HL-60 (cell line): ENCODE results near the gene THSD1.

ENCODE experiments used
- DNase-seq, 2 experiments: peaks; one replicate each; pipeline ENCODE4 v3.0.0-alpha.2; 2010 to 2020; ENCODE audit warnings: low read depth in 1 of 2, low spot score in 1 of 2
- H3K27ac ChIP-seq: fragments of 250-450 bp; sonication (Bioruptor Pico); replicated peaks from 2 replicates; pipeline ENCODE4 v1.5.1; 2020; ENCODE audit warnings: mild to moderate bottlenecking, moderate library complexity
- H3K27me3 ChIP-seq: fragments of 250-450 bp; sonication (Bioruptor Pico); 2 replicates; pipeline ENCODE4 v1.5.1; 2021; ENCODE audit warnings: mild to moderate bottlenecking, moderate library complexity; ENCODE audit not compliant: insufficient read depth, poor library complexity, severe bottlenecking
- H3K4me3 ChIP-seq: replicated peaks from 2 replicates; pipeline ENCODE4 v1.5.1; 2011; ENCODE audit warnings: mild to moderate bottlenecking, control low read depth, low read length; ENCODE audit not compliant: insufficient read depth
- GABPA ChIP-seq: IDR thresholded peaks from 2 replicates; pipeline ENCODE4 v1.6.1; 2012; ENCODE audit warnings: low read depth
- POLR2AphosphoS5 ChIP-seq: IDR thresholded peaks from 2 replicates; pipeline ENCODE4 v1.6.1; 2012; ENCODE audit warnings: low read depth
- REST ChIP-seq: IDR thresholded peaks from 2 replicates; pipeline ENCODE4 v1.6.1; 2012; ENCODE audit warnings: low read depth; ENCODE audit not compliant: insufficient replicate concordance
- SPI1 ChIP-seq: IDR thresholded peaks from 2 replicates; pipeline ENCODE4 v1.6.1; 2012; ENCODE audit warnings: low read depth, mild to moderate bottlenecking, borderline replicate concordance
- TF ChIP-seq, protein P1 (sequence below): IDR thresholded peaks from one replicate; pipeline ENCODE4 v1.5.1; 2011; ENCODE audit warnings: low read length, control low read depth, inconsistent platforms; ENCODE audit not compliant: insufficient read depth

Gene THSD1

GRCh38 chr13:52421216-52421615 lies 15.2 kb upstream of the THSD1 start:
- DNase-seq = peak in 1 of 2 experiments; percentile 69
- Histone ChIP-seq H3K27me3 (no peaks in the 10 kb centered on the region), H3K27ac (peak overlapping the region; percentile 56), H3K4me3 (no peak overlapping the region)
- no peak for TF ChIP-seq REST

DNA sequence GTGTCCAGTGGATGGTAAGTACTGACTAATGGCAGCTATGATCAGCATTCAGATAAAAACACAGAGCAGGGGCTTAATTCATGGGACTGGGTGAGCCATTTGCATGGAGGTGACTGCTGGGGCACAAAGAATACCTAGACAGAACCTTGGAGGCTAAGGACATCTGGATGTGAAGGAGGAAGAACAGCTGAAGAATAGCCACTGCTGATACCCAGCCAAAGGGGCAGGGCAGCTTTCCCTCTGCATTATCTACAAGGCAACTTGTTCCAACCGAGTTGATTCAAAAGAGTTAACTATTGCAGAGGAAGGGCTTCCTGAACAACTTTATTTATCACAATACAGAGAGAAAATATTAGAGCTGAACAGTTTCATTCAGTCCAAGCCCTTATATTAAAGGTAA lies 13.1 kb upstream of the THSD1 start:
- no peak overlapping the region for H3K4me3 ChIP-seq
- TF ChIP-seq POLR2AphosphoS5 (no peak), REST (no peak), SPI1 (no peak), GABPA (no peak)
- TF ChIP-seq, protein P1, sequence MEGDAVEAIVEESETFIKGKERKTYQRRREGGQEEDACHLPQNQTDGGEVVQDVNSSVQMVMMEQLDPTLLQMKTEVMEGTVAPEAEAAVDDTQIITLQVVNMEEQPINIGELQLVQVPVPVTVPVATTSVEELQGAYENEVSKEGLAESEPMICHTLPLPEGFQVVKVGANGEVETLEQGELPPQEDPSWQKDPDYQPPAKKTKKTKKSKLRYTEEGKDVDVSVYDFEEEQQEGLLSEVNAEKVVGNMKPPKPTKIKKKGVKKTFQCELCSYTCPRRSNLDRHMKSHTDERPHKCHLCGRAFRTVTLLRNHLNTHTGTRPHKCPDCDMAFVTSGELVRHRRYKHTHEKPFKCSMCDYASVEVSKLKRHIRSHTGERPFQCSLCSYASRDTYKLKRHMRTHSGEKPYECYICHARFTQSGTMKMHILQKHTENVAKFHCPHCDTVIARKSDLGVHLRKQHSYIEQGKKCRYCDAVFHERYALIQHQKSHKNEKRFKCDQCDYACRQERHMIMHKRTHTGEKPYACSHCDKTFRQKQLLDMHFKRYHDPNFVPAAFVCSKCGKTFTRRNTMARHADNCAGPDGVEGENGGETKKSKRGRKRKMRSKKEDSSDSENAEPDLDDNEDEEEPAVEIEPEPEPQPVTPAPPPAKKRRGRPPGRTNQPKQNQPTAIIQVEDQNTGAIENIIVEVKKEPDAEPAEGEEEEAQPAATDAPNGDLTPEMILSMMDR = no peak
- H3K27me3 ChIP-seq = no peaks in the 10 kb centered on the region
- DNase-seq = no peak
- H3K27ac ChIP-seq = no peak overlapping the region

DNA sequence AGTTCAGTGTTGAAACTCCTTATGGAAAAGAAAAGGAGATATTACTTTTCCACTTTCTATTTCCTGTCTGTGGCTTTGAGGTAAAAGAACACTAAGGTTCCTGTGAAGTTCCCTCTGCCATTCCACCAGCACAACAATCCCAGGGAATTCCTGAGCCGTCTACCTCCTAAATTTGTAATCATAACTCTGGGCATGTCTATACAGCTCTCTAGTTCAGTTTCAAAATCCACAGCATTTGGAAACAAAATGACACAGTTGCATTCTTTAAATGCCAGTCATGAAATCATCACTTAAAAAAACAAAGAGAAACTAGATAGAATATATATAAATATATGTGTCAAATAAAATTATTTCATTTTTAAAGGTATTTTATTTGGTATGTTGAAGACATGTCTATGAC lies 9.0 kb upstream of the THSD1 start:
- H3K4me3 ChIP-seq = no peak overlapping the region
- no peak overlapping the region for H3K27ac ChIP-seq
- no peak for DNase-seq
- TF ChIP-seq REST (no peak), GABPA (no peak), SPI1 (no peak), POLR2AphosphoS5 (no peak)
- TF ChIP-seq, protein P1 = no peak
- no peaks in the 10 kb centered on the region for H3K27me3 ChIP-seq

DNA sequence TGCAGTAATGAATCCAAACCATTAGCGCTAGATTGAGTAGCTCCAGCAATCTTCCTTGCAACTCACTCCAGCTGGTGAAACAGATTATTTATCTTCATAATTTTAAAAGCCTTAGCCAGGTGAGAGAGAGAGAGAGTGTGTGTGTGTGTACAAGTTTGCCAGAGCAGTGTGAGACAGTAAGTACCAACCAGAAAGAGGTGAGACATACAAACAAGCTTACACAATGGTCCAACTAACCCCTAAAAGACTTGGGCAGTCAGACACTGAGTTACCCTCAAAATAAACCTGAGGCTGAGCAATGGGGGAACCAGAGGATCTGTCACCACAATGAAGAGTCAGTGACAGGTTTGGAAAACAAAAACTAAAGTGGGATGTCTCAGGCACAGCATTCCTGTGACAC lies 8.1 kb upstream of the THSD1 start:
- H3K27ac ChIP-seq = no peak overlapping the region
- DNase-seq = no peak
- no peaks in the 10 kb centered on the region for H3K27me3 ChIP-seq
- TF ChIP-seq POLR2AphosphoS5 = no peak
- no peak for TF ChIP-seq GABPA
- TF ChIP-seq SPI1 = no peak
- no peak for TF ChIP-seq REST
- TF ChIP-seq, protein P1 = no peak
- no peak overlapping the region for H3K4me3 ChIP-seq
